Measurements from ENCODE around the gene GH1.
"Not testable (repeated sequence)": the region's sequence is repeated elsewhere in the genome, so short reads cannot be mapped to it uniquely, and the experiment has no call there.

- not testable (repeated sequence) for TF ChIP-seq JUND (IDR thresholded peaks at IDR 0.05); EGR1 (IDR thresholded peaks at IDR 0.05; ENCODE audit: low read depth in 2 of 2)
These were observed 1.4 kb downstream of the GH1 start for GRCh38 chr17:63917206-63917605.
